Activated CD8-positive, alpha-beta memory T cell treated with anti-CD3 and anti-CD28 coated beads, Interleukin-2, amount 50 U/mL, for 24 hours (primary cell): ENCODE results near the gene MYRIP.

Experiments
- DNase-seq: peaks from one replicate; pipeline ENCODE4 v3.0.0-alpha.2; 2020; ENCODE audit errors: extremely low read depth

The MYRIP gene

GRCh38 chr3:40230382-40230781 lies 421.0 kb downstream of the MYRIP start:
- DNase-seq = no peak

GRCh38 chr3:40232626-40233025 lies 423.2 kb downstream of the MYRIP start:
- DNase-seq = no peak

- DNase-seq = no peak
These were observed 427.8 kb downstream of the MYRIP start for GRCh38 chr3:40237159-40237558.

GRCh38 chr3:40237889-40238571 lies 428.6 kb downstream of the MYRIP start:
- no peak for DNase-seq

GRCh38 chr3:40240921-40241320 lies 431.5 kb downstream of the MYRIP start:
- no peak for DNase-seq

GRCh38 chr3:40242216-40242615 lies 432.8 kb downstream of the MYRIP start:
- no peak for DNase-seq

- DNase-seq = no peak
These were observed 433.2 kb downstream of the MYRIP start for GRCh38 chr3:40242638-40243037.

GRCh38 chr3:40243056-40243455 lies 433.6 kb downstream of the MYRIP start:
- no peak for DNase-seq

- DNase-seq = no peak
These were observed 438.5 kb downstream of the MYRIP start for GRCh38 chr3:40247714-40248454.

- no peak for DNase-seq
These were observed 439.2 kb downstream of the MYRIP start for GRCh38 chr3:40248591-40248990.

- DNase-seq = no peak
These were observed 439.8 kb downstream of the MYRIP start for GRCh38 chr3:40249168-40249567.

- no peak for DNase-seq
These were observed 445.1 kb downstream of the MYRIP start for GRCh38 chr3:40254491-40254890.

GRCh38 chr3:40254891-40255290 lies 445.5 kb downstream of the MYRIP start:
- DNase-seq = no peak

GRCh38 chr3:40255532-40255931 lies 446.1 kb downstream of the MYRIP start:
- no peak for DNase-seq

- DNase-seq = no peak
These were observed 448.7 kb downstream of the MYRIP start for GRCh38 chr3:40258064-40258463.

GRCh38 chr3:40258555-40258954 lies 449.1 kb downstream of the MYRIP start:
- no peak for DNase-seq

- DNase-seq = no peak
These were observed 452.9 kb downstream of the MYRIP start for GRCh38 chr3:40262331-40262730.

GRCh38 chr3:40264451-40264850 lies 455.0 kb downstream of the MYRIP start:
- DNase-seq = no peak

GRCh38 chr3:40265181-40265580 lies 455.8 kb downstream of the MYRIP start:
- no peak for DNase-seq

- DNase-seq = no peak
These were observed 458.7 kb downstream of the MYRIP start for GRCh38 chr3:40267937-40268724.

- no peak for DNase-seq
These were observed 459.6 kb downstream of the MYRIP start for GRCh38 chr3:40268802-40269524.

GRCh38 chr3:40278791-40279190 lies 469.4 kb downstream of the MYRIP start:
- DNase-seq = no peak
